IPS DF 4.7 (cell line): ENCODE measurements around the gene ESRP2.

Experiments used
- DNase-seq: peaks from one replicate; pipeline ENCODE4 v3.0.0-alpha.2; 2013; ENCODE audit warnings: low spot score; ENCODE audit errors: extremely low read depth

Gene ESRP2

GRCh38 chr16:68223072-68223471 lies 12.9 kb downstream of the ESRP2 start:
- DNase-seq: no peak

GRCh38 chr16:68219725-68220351 lies 16.1 kb downstream of the ESRP2 start:
- no peak for DNase-seq

- no peak for DNase-seq
Measured at GRCh38 chr16:68217506-68217905, 18.4 kb downstream of the ESRP2 start.

GRCh38 chr16:68216240-68216639 lies 19.7 kb downstream of the ESRP2 start:
- no peak for DNase-seq

GRCh38 chr16:68215302-68215701 lies 20.6 kb downstream of the ESRP2 start:
- no peak for DNase-seq

GRCh38 chr16:68214726-68215125 lies 21.2 kb downstream of the ESRP2 start:
- DNase-seq: no peak

GRCh38 chr16:68206245-68206644 lies 29.7 kb downstream of the ESRP2 start:
- no peak for DNase-seq

- no peak for DNase-seq
Measured at GRCh38 chr16:68202091-68202519, 33.8 kb downstream of the ESRP2 start.

- no peak for DNase-seq
Measured at GRCh38 chr16:68200088-68200783, 35.7 kb downstream of the ESRP2 start.

- DNase-seq: no peak
Measured at GRCh38 chr16:68197250-68197649, 38.7 kb downstream of the ESRP2 start.

- no peak for DNase-seq
Measured at GRCh38 chr16:68194251-68194650, 41.7 kb downstream of the ESRP2 start.

- no peak for DNase-seq
Measured at GRCh38 chr16:68190736-68191510, 45.0 kb downstream of the ESRP2 start.

GRCh38 chr16:68190081-68190480 lies 45.8 kb downstream of the ESRP2 start:
- no peak for DNase-seq

- no peak for DNase-seq
Measured at GRCh38 chr16:68188170-68188569, 47.8 kb downstream of the ESRP2 start.

- DNase-seq: no peak
Measured at GRCh38 chr16:68187505-68187904, 48.4 kb downstream of the ESRP2 start.

GRCh38 chr16:68186877-68187276 lies 49.0 kb downstream of the ESRP2 start:
- DNase-seq: no peak

- DNase-seq: no peak
Measured at GRCh38 chr16:68183046-68183445, 52.9 kb downstream of the ESRP2 start.

GRCh38 chr16:68179855-68180254 lies 56.1 kb downstream of the ESRP2 start:
- no peak for DNase-seq

- no peak for DNase-seq
Measured at GRCh38 chr16:68179196-68179795, 56.6 kb downstream of the ESRP2 start.
